Limb (tissue), 2 donors: ENCODE measurements around the gene MYRIP.

Experiments
- DNase-seq, 2 donors: peaks; one replicate each; pipeline ENCODE4 v3.0.0-alpha.2; 2016; ENCODE audit errors: extremely low spot score in 2 of 2

Gene MYRIP

GRCh38 chr3:40229386-40229785, 420.0 kb downstream of the MYRIP start:
- DNase-seq = no peak

GRCh38 chr3:40229963-40230362, 420.6 kb downstream of the MYRIP start:
- no peak for DNase-seq

GRCh38 chr3:40230382-40230781, 421.0 kb downstream of the MYRIP start:
- DNase-seq = no peak

- DNase-seq = no peak
Observed at GRCh38 chr3:40232626-40233025, 423.2 kb downstream of the MYRIP start.

GRCh38 chr3:40237159-40237558, 427.8 kb downstream of the MYRIP start:
- no peak for DNase-seq

GRCh38 chr3:40237889-40238571, 428.6 kb downstream of the MYRIP start:
- DNase-seq = no peak

GRCh38 chr3:40240921-40241320, 431.5 kb downstream of the MYRIP start:
- no peak for DNase-seq

- DNase-seq = no peak
Observed at GRCh38 chr3:40242216-40242615, 432.8 kb downstream of the MYRIP start.

GRCh38 chr3:40242638-40243037, 433.2 kb downstream of the MYRIP start:
- no peak for DNase-seq

- DNase-seq = no peak
Observed at GRCh38 chr3:40243056-40243455, 433.6 kb downstream of the MYRIP start.

GRCh38 chr3:40247714-40248454, 438.5 kb downstream of the MYRIP start:
- no peak for DNase-seq

- no peak for DNase-seq
Observed at GRCh38 chr3:40248591-40248990, 439.2 kb downstream of the MYRIP start.

GRCh38 chr3:40249168-40249567, 439.8 kb downstream of the MYRIP start:
- DNase-seq = no peak

- DNase-seq = no peak
Observed at GRCh38 chr3:40254491-40254890, 445.1 kb downstream of the MYRIP start.

- DNase-seq = no peak
Observed at GRCh38 chr3:40254891-40255290, 445.5 kb downstream of the MYRIP start.

GRCh38 chr3:40255532-40255931, 446.1 kb downstream of the MYRIP start:
- DNase-seq = no peak

- DNase-seq = no peak
Observed at GRCh38 chr3:40258064-40258463, 448.7 kb downstream of the MYRIP start.

GRCh38 chr3:40258555-40258954, 449.1 kb downstream of the MYRIP start:
- no peak for DNase-seq

GRCh38 chr3:40262331-40262730, 452.9 kb downstream of the MYRIP start:
- no peak for DNase-seq

GRCh38 chr3:40264451-40264850, 455.0 kb downstream of the MYRIP start:
- DNase-seq = no peak

GRCh38 chr3:40265181-40265580, 455.8 kb downstream of the MYRIP start:
- no peak for DNase-seq

GRCh38 chr3:40267937-40268724, 458.7 kb downstream of the MYRIP start:
- DNase-seq = no peak
